Tibial nerve (tissue), 4 donors: ENCODE results near the gene CHAC1.

Experiments
- CTCF ChIP-seq, 5 experiments: fragments of 200-600 bp in 3 of 5; fragments of 450-650 bp in 2 of 5; sonication (generic) in 3 of 5; IDR thresholded peaks; one replicate each; pipeline ENCODE4 v1.5.1; 2016 to 2019; ENCODE audit warnings: antibody characterized with exemption in 5 of 5, mild to moderate bottlenecking in 3 of 5, moderate library complexity in 2 of 5
- EP300 ChIP-seq, 2 donors: sonication (generic); formaldehyde crosslinking; IDR thresholded peaks; one replicate each; pipeline ENCODE4 v1.6.1; 2017; ENCODE audit warnings: antibody characterized with exemption in 2 of 2, mild to moderate bottlenecking in 1 of 2
- POLR2A ChIP-seq, 2 donors: fragments of 450-650 bp; IDR thresholded peaks; one replicate each; pipeline ENCODE4 v1.6.1; 2017; ENCODE audit warnings: antibody characterized with exemption in 2 of 2, mild to moderate bottlenecking in 2 of 2, moderate library complexity in 2 of 2

GRCh38 chr15:40941068-40941527 is 12.2 kb upstream of the CHAC1 start:
- no peak for TF ChIP-seq CTCF (IDR thresholded peaks at IDR 0.05)
- no peak for TF ChIP-seq POLR2A (IDR thresholded peaks at IDR 0.05)
- no peak for TF ChIP-seq EP300 (IDR thresholded peaks at IDR 0.05)
